Measurements from ENCODE around the gene TAGAP.

The TAGAP gene

GRCh38 chr6:159092631-159093030 lies 47.8 kb upstream of the TAGAP start:
- TF ChIP-seq EZH2phosphoT487 (conservative IDR thresholded peaks at IDR 0.05; ENCODE audit: low read length) = no peak
- Histone ChIP-seq H2AFZ (ENCODE audit: low read depth, low read length, severe bottlenecking) (no peak overlapping the region), H3K27me3 (ENCODE audit: low read length) (no peaks in the 10 kb centered on the region), H3K9ac (ENCODE audit: low read length) (no peak overlapping the region), H3K27ac (ENCODE audit: low read depth, low read length) (no peak overlapping the region), H3K4me3 (ENCODE audit: insufficient read depth, low read length, poor library complexity, severe bottlenecking) (no peak overlapping the region), H3F3A (ENCODE audit: insufficient read depth) (peaks cover 13% of the 10 kb centered on the region), H3K36me3 (ENCODE audit: low read length) (no peaks in the 10 kb centered on the region), H4K20me1 (ENCODE audit: low read depth, low read length) (no peaks in the 10 kb centered on the region), H3K4me2 (ENCODE audit: low read depth, low read length, poor library complexity, severe bottlenecking) (no peak overlapping the region), H3K9me2 (replicated peaks; ENCODE audit: insufficient read depth, low read length) (no peaks in the 10 kb centered on the region), H3K79me2 (ENCODE audit: insufficient read depth, low read length) (no peaks in the 10 kb centered on the region), H3K9me3 (ENCODE audit: insufficient read depth, low read length) (no peaks in the 10 kb centered on the region)

- no peaks in the 10 kb centered on the region for H3K9me2 ChIP-seq (replicated peaks; ENCODE audit: insufficient read depth, low read length)
- no peak overlapping the region for H3K4me2 ChIP-seq (ENCODE audit: low read depth, low read length, poor library complexity, severe bottlenecking)
- no peaks in the 10 kb centered on the region for H4K20me1 ChIP-seq (ENCODE audit: low read depth, low read length)
Observed at GRCh38 chr6:159090530-159091480, 46.0 kb upstream of the TAGAP start.

GRCh38 chr6:159089909-159090308 lies 45.1 kb upstream of the TAGAP start:
- no peak for TF ChIP-seq EZH2phosphoT487 (conservative IDR thresholded peaks at IDR 0.05; ENCODE audit: low read length)
- no peak for TF ChIP-seq CTCF (IDR thresholded peaks at IDR 0.05; ENCODE audit: insufficient read depth, low read length, poor library complexity, severe bottlenecking)
- Histone ChIP-seq H4K20me1 (ENCODE audit: low read depth, low read length) (no peaks in the 10 kb centered on the region), H3K4me2 (ENCODE audit: low read depth, low read length, poor library complexity, severe bottlenecking) (no peak overlapping the region), H3K27ac (ENCODE audit: low read depth, low read length) (no peak overlapping the region), H3K9ac (ENCODE audit: low read length) (no peak overlapping the region), H3K36me3 (ENCODE audit: low read length) (no peaks in the 10 kb centered on the region), H3K79me2 (ENCODE audit: insufficient read depth, low read length) (no peaks in the 10 kb centered on the region), H3K9me3 (ENCODE audit: insufficient read depth, low read length) (no peaks in the 10 kb centered on the region), H2AFZ (ENCODE audit: low read depth, low read length, severe bottlenecking) (no peak overlapping the region), H3F3A (ENCODE audit: insufficient read depth) (peaks cover 4% of the 10 kb centered on the region), H3K9me2 (replicated peaks; ENCODE audit: insufficient read depth, low read length) (no peaks in the 10 kb centered on the region), H3K27me3 (ENCODE audit: low read length) (no peaks in the 10 kb centered on the region), H3K4me3 (ENCODE audit: insufficient read depth, low read length, poor library complexity, severe bottlenecking) (no peak overlapping the region)

More at GRCh38 chr6:159090530-159091480, 46.0 kb upstream of the TAGAP start:
- Histone ChIP-seq H3K27me3 (ENCODE audit: low read length) (no peaks in the 10 kb centered on the region), H3K36me3 (ENCODE audit: low read length) (no peaks in the 10 kb centered on the region), H3K9me3 (ENCODE audit: insufficient read depth, low read length) (no peaks in the 10 kb centered on the region), H3K27ac (ENCODE audit: low read depth, low read length) (no peak overlapping the region), H3K9ac (ENCODE audit: low read length) (no peak overlapping the region), H3K4me3 (ENCODE audit: insufficient read depth, low read length, poor library complexity, severe bottlenecking) (no peak overlapping the region), H3K79me2 (ENCODE audit: insufficient read depth, low read length) (no peaks in the 10 kb centered on the region), H3F3A (ENCODE audit: insufficient read depth) (peaks cover 10% of the 10 kb centered on the region), H2AFZ (ENCODE audit: low read depth, low read length, severe bottlenecking) (no peak overlapping the region)
- no peak for TF ChIP-seq CTCF (IDR thresholded peaks at IDR 0.05; ENCODE audit: insufficient read depth, low read length, poor library complexity, severe bottlenecking)
- TF ChIP-seq EZH2phosphoT487 (conservative IDR thresholded peaks at IDR 0.05; ENCODE audit: low read length) = no peak

GRCh38 chr6:159089443-159089842 lies 44.7 kb upstream of the TAGAP start:
- H3K9me3 ChIP-seq (ENCODE audit: insufficient read depth, low read length) = no peaks in the 10 kb centered on the region

More at GRCh38 chr6:159089443-159089842, 44.7 kb upstream of the TAGAP start:
- Histone ChIP-seq H2AFZ (ENCODE audit: low read depth, low read length, severe bottlenecking) (no peak overlapping the region), H3K36me3 (ENCODE audit: low read length) (no peaks in the 10 kb centered on the region), H3K27ac (ENCODE audit: low read depth, low read length) (no peak overlapping the region), H3K9me2 (replicated peaks; ENCODE audit: insufficient read depth, low read length) (no peaks in the 10 kb centered on the region), H3K79me2 (ENCODE audit: insufficient read depth, low read length) (no peaks in the 10 kb centered on the region), H3K4me3 (ENCODE audit: insufficient read depth, low read length, poor library complexity, severe bottlenecking) (no peak overlapping the region), H4K20me1 (ENCODE audit: low read depth, low read length) (no peaks in the 10 kb centered on the region), H3F3A (ENCODE audit: insufficient read depth) (no peaks in the 10 kb centered on the region), H3K27me3 (ENCODE audit: low read length) (no peaks in the 10 kb centered on the region), H3K9ac (ENCODE audit: low read length) (no peak overlapping the region), H3K4me2 (ENCODE audit: low read depth, low read length, poor library complexity, severe bottlenecking) (no peak overlapping the region)
- no peak for TF ChIP-seq CTCF (IDR thresholded peaks at IDR 0.05; ENCODE audit: insufficient read depth, low read length, poor library complexity, severe bottlenecking)

All from SU-DHL-6 (cell line).